Neural cell (in vitro differentiated cells): Measurements from ENCODE around the gene TXNL4A. TPM values are rescaled to one million over a fixed set of nuclear protein-coding genes. Genes with fewer than 3 reads are reported as not detected.

Experiments used
- H2AFZ ChIP-seq: fragments of 200-600, 300-800 bp; sonication (generic), shearing (Covaris generic); 2 replicates; pipeline ENCODE4 v1.6.0; 2014; ENCODE audit warnings: low read depth, mild to moderate bottlenecking, antibody characterized with exemption, low read length, moderate library complexity
- H3F3A ChIP-seq: fragments of 200-600 bp; shearing (Covaris generic); 2 replicates; pipeline ENCODE4 v1.6.1; 2016; ENCODE audit warnings: mild to moderate bottlenecking, moderate library complexity, mixed read lengths, antibody characterized with exemption, low read length; ENCODE audit not compliant: insufficient read depth, poor library complexity, severe bottlenecking
- H3K27ac ChIP-seq: fragments of 200-600, 300-800 bp; sonication (generic), shearing (Covaris generic); 2 replicates; pipeline ENCODE4 v1.5.1; 2014; ENCODE audit warnings: mild to moderate bottlenecking, low read length, moderate library complexity
- H3K27me3 ChIP-seq: fragments of 300-800, 200-600 bp; sonication (generic), shearing (Covaris generic); 2 replicates; pipeline ENCODE4 v1.6.0; 2014; ENCODE audit warnings: mild to moderate bottlenecking, low read depth, low read length, moderate library complexity; ENCODE audit not compliant: insufficient read depth
- H3K36me3 ChIP-seq: fragments of 300-800, 200-600 bp; sonication (generic), shearing (Covaris generic); 2 replicates; pipeline ENCODE4 v1.5.1; 2014; ENCODE audit warnings: mild to moderate bottlenecking, antibody characterized with exemption, low read length, moderate library complexity; ENCODE audit not compliant: insufficient read depth
- H3K4me2 ChIP-seq: fragments of 300-800, 200-600 bp; sonication (generic), shearing (Covaris generic); 2 replicates; pipeline ENCODE4 v1.6.0; 2014; ENCODE audit warnings: mild to moderate bottlenecking, low read length
- H3K4me3 ChIP-seq: fragments of 300-800, 200-600 bp; sonication (generic), shearing (Covaris generic); 2 replicates; pipeline ENCODE4 v1.5.1; 2014; ENCODE audit warnings: mild to moderate bottlenecking, low read length, moderate library complexity
- H3K79me2 ChIP-seq: fragments of 200-600 bp; shearing (Covaris generic); replicated peaks from 2 replicates; pipeline ENCODE4 v1.6.0; 2014; ENCODE audit warnings: mild to moderate bottlenecking, low read length, moderate library complexity; ENCODE audit not compliant: insufficient read depth
- H3K9ac ChIP-seq: fragments of 300-800, 200-600 bp; sonication (generic), shearing (Covaris generic); 2 replicates; pipeline ENCODE4 v1.6.1; 2016; ENCODE audit warnings: mild to moderate bottlenecking, low read length, mixed read lengths
- H3K9me2 ChIP-seq: fragments of 200-600 bp; shearing (Covaris generic); 2 replicates; pipeline ENCODE4 v1.6.1; 2016; ENCODE audit warnings: mild to moderate bottlenecking, low read length, mixed read lengths; ENCODE audit not compliant: insufficient read depth
- H3K9me3 ChIP-seq: fragments of 200-600, 300-800 bp; sonication (generic), shearing (Covaris generic); 2 replicates; pipeline ENCODE4 v1.6.1; 2016; ENCODE audit warnings: mild to moderate bottlenecking, mixed run types, low read length, moderate library complexity, mixed read lengths
- H4K20me1 ChIP-seq: fragments of 200-600 bp; shearing (Covaris generic); 2 replicates; pipeline ENCODE4 v1.6.1; 2016; ENCODE audit warnings: mild to moderate bottlenecking, mixed run types; ENCODE audit not compliant: insufficient read depth
- CTCF ChIP-seq: fragments of 450-650 bp; IDR thresholded peaks from 2 replicates; pipeline ENCODE4 v1.5.1; 2014; ENCODE audit warnings: antibody characterized with exemption, mild to moderate bottlenecking, moderate library complexity; ENCODE audit not compliant: poor library complexity, severe bottlenecking
- EP300 ChIP-seq: fragments of 450-650 bp; conservative IDR thresholded peaks from 2 replicates; pipeline ENCODE4 v1.6.1; 2014; ENCODE audit warnings: antibody characterized with exemption, mild to moderate bottlenecking, moderate library complexity; ENCODE audit not compliant: poor library complexity, severe bottlenecking
- EZH2 ChIP-seq: fragments of 200-600, 300-800 bp; shearing (Covaris generic), sonication (generic); IDR thresholded peaks from 2 replicates; pipeline ENCODE4 v1.6.1; 2014; ENCODE audit warnings: antibody characterized with exemption, low read length, borderline replicate concordance, mild to moderate bottlenecking; ENCODE audit not compliant: insufficient read depth, poor library complexity, severe bottlenecking
- MXI1 ChIP-seq: fragments of 450-650 bp; conservative IDR thresholded peaks from 2 replicates; pipeline ENCODE4 v1.6.1; 2014; ENCODE audit warnings: antibody characterized with exemption, mild to moderate bottlenecking; ENCODE audit not compliant: poor library complexity, severe bottlenecking
- POLR2AphosphoS5 ChIP-seq: IDR thresholded peaks from 2 replicates; pipeline ENCODE4 v1.6.1; 2012
- RAD21 ChIP-seq: fragments of 450-650 bp; conservative IDR thresholded peaks from 2 replicates; pipeline ENCODE4 v1.6.1; 2014; ENCODE audit warnings: antibody characterized with exemption, mild to moderate bottlenecking, moderate library complexity
- REST ChIP-seq: IDR thresholded peaks from 2 replicates; pipeline ENCODE4 v1.6.1; 2012; ENCODE audit warnings: borderline replicate concordance
- SMC3 ChIP-seq: fragments of 450-650 bp; conservative IDR thresholded peaks from 2 replicates; pipeline ENCODE4 v1.6.1; 2014; ENCODE audit warnings: antibody characterized with exemption, mild to moderate bottlenecking, moderate library complexity; ENCODE audit not compliant: poor library complexity
- TAF1 ChIP-seq: IDR thresholded peaks from 2 replicates; pipeline ENCODE4 v1.6.1; 2012; ENCODE audit warnings: low read depth
- polyA plus RNA-seq: library from polyadenylated mRNA; depleted of rRNA; stranded (reverse); fragments of >200 nt; gene quantifications from 2 replicates; pipeline ENCODE4 v1.2.3, GENCODE V29; 2014

Gene TXNL4A
- polyA plus RNA-seq, 1 donor from 2014 or later, result 163 TPM

GRCh38 chr18:79936641-79937040 lies 51.7 kb downstream of the TXNL4A start:
- Histone ChIP-seq H3K4me3 (no peak overlapping the region), H3K9me2 (no peaks in the 10 kb centered on the region), H3K36me3 (peaks cover 28% of the 10 kb centered on the region), H2AFZ (no peak overlapping the region), H3K79me2 (peaks cover 16% of the 10 kb centered on the region), H3K27me3 (no peaks in the 10 kb centered on the region), H4K20me1 (no peaks in the 10 kb centered on the region), H3F3A (no peaks in the 10 kb centered on the region), H3K27ac (no peak overlapping the region), H3K9ac (no peak overlapping the region), H3K9me3 (peaks cover 23% of the 10 kb centered on the region), H3K4me2 (no peak overlapping the region)
- TF ChIP-seq SMC3, result no peak
- TF ChIP-seq TAF1, result no peak
- TF ChIP-seq CTCF, result no peak
- no peak for TF ChIP-seq RAD21
- TF ChIP-seq EZH2, result no peak
- TF ChIP-seq REST, result no peak
- TF ChIP-seq MXI1, result no peak
- TF ChIP-seq EP300, result no peak
- no peak for TF ChIP-seq POLR2AphosphoS5

- Histone ChIP-seq H3K9me3 (peaks cover 23% of the 10 kb centered on the region), H4K20me1 (no peaks in the 10 kb centered on the region)
These were observed 52.4 kb downstream of the TXNL4A start for GRCh38 chr18:79935925-79936324.

More at GRCh38 chr18:79935925-79936324, 52.4 kb downstream of the TXNL4A start:
- H2AFZ ChIP-seq, result no peak overlapping the region
- H3F3A ChIP-seq, result no peaks in the 10 kb centered on the region
- TF ChIP-seq CTCF (no peak), RAD21 (no peak), EZH2 (no peak), MXI1 (no peak), POLR2AphosphoS5 (no peak), SMC3 (no peak), TAF1 (no peak), REST (no peak), EP300 (no peak)
- H3K9me2 ChIP-seq, result no peaks in the 10 kb centered on the region
- no peak overlapping the region for H3K27ac ChIP-seq
- H3K27me3 ChIP-seq, result no peaks in the 10 kb centered on the region
- H3K9ac ChIP-seq, result no peak overlapping the region
- H3K4me3 ChIP-seq, result no peak overlapping the region
- no peak overlapping the region for H3K4me2 ChIP-seq
- peaks cover 23% of the 10 kb centered on the region for H3K79me2 ChIP-seq
- H3K36me3 ChIP-seq, result peaks cover 23% of the 10 kb centered on the region
